ENCODE measurements around the gene ZDHHC16.

DNA sequence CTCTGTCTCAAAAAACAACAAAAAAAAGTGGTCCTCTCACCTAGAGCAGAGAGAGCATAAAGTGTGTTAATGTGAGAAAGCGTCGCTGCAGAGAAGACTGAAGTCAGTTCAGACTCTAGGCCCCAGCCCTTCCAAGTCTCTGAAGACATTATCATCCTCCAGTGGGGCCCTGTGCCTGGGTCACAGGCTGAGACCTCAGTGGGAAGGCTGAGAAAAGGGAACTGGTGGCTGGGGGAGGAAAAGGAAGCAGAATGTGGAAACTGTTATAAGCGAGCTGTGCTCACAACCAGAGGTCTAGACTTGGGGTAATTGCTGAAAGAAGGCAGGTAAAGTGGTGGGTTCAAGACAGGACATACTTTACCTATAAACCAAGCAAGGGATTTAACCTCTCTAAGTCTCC, 39.9 kb upstream of the ZDHHC16 start:
- no peak for TF ChIP-seq EZH2 (optimal IDR thresholded peaks at IDR 0.05; ENCODE audit: low read depth, low read length)
- TF ChIP-seq, protein P1, sequence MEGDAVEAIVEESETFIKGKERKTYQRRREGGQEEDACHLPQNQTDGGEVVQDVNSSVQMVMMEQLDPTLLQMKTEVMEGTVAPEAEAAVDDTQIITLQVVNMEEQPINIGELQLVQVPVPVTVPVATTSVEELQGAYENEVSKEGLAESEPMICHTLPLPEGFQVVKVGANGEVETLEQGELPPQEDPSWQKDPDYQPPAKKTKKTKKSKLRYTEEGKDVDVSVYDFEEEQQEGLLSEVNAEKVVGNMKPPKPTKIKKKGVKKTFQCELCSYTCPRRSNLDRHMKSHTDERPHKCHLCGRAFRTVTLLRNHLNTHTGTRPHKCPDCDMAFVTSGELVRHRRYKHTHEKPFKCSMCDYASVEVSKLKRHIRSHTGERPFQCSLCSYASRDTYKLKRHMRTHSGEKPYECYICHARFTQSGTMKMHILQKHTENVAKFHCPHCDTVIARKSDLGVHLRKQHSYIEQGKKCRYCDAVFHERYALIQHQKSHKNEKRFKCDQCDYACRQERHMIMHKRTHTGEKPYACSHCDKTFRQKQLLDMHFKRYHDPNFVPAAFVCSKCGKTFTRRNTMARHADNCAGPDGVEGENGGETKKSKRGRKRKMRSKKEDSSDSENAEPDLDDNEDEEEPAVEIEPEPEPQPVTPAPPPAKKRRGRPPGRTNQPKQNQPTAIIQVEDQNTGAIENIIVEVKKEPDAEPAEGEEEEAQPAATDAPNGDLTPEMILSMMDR (IDR thresholded peaks at IDR 0.05; ENCODE audit: low read length) = no peak

Measured in MM.1S (cell line).